Hepatocyte (in vitro differentiated cells): ENCODE data around the gene PPP1CC. TPM values are rescaled to one million over a fixed set of nuclear protein-coding genes. Genes with fewer than 3 reads are reported as not detected.
"Not testable (repeated sequence)": the region's sequence is repeated elsewhere in the genome, so short reads cannot be mapped to it uniquely, and the experiment has no call there.

ENCODE experiments used
- DNase-seq: peaks from one replicate; pipeline ENCODE4 v3.0.0-alpha.2; 2016; ENCODE audit warnings: low spot score
- H2AFZ ChIP-seq: fragments of 200-600 bp; sonication (generic); 2 replicates; pipeline ENCODE4 v1.6.0; 2016; ENCODE audit warnings: antibody characterized with exemption, mild to moderate bottlenecking
- H3K27ac ChIP-seq: fragments of 200-600 bp; sonication (generic); 2 replicates; pipeline ENCODE4 v1.5.1; 2016; ENCODE audit warnings: mild to moderate bottlenecking
- H3K27me3 ChIP-seq: fragments of 200-600 bp; sonication (generic); 2 replicates; pipeline ENCODE4 v1.6.1; 2016
- H3K36me3 ChIP-seq: fragments of 200-600 bp; sonication (generic); replicated peaks from 2 replicates; pipeline ENCODE4 v1.5.1; 2016; ENCODE audit warnings: low read depth; ENCODE audit not compliant: insufficient read depth
- H3K4me1 ChIP-seq: fragments of 200-600 bp; sonication (generic); 2 replicates; pipeline ENCODE4 v1.5.1; 2016; ENCODE audit warnings: mild to moderate bottlenecking, moderate library complexity; ENCODE audit not compliant: insufficient read depth
- H3K4me2 ChIP-seq: fragments of 200-600 bp; sonication (generic); 2 replicates; pipeline ENCODE4 v1.6.0; 2016
- H3K4me3 ChIP-seq: fragments of 200-600 bp; sonication (generic); 2 replicates; pipeline ENCODE4 v1.5.1; 2016; ENCODE audit warnings: mild to moderate bottlenecking
- H3K79me2 ChIP-seq: fragments of 200-600 bp; sonication (generic); 2 replicates; pipeline ENCODE4 v1.6.0; 2017; ENCODE audit warnings: mild to moderate bottlenecking
- H3K9me2 ChIP-seq: fragments of 200-600 bp; sonication (generic); replicated peaks from 2 replicates; pipeline ENCODE4 v1.6.0; 2017; ENCODE audit warnings: mild to moderate bottlenecking; ENCODE audit not compliant: insufficient read depth
- H3K9me3 ChIP-seq: fragments of 200-600 bp; sonication (generic); 2 replicates; pipeline ENCODE4 v1.5.1; 2016; ENCODE audit warnings: low read depth, mild to moderate bottlenecking
- H4K20me1 ChIP-seq: fragments of 200-600 bp; sonication (generic); 2 replicates; pipeline ENCODE4 v1.6.0; 2016; ENCODE audit warnings: mild to moderate bottlenecking; ENCODE audit not compliant: insufficient read depth, poor library complexity, severe bottlenecking
- CTCF ChIP-seq: fragments of 200-600 bp; sonication (generic); IDR thresholded peaks from 2 replicates; pipeline ENCODE4 v1.5.1; 2016; ENCODE audit warnings: antibody characterized with exemption, mild to moderate bottlenecking; ENCODE audit not compliant: poor library complexity
- EZH2 ChIP-seq: fragments of 200-600 bp; sonication (generic); IDR thresholded peaks from 2 replicates; pipeline ENCODE4 v1.6.1; 2016; ENCODE audit warnings: antibody characterized with exemption, mild to moderate bottlenecking, borderline replicate concordance
- EZH2phosphoT487 ChIP-seq: fragments of 200-600 bp; sonication (generic); IDR thresholded peaks from one replicate; pipeline ENCODE4 v1.6.1; 2018; ENCODE audit warnings: antibody characterized with exemption, mild to moderate bottlenecking, low read depth, moderate library complexity; ENCODE audit not compliant: unreplicated experiment, severe bottlenecking
- WGBS: methylation state at CpG from one replicate; pipeline ENCODE4 v1.1.6; 2016; ENCODE audit warnings: low lambda C conversion rate; ENCODE audit errors: missing lambda C conversion rate; 5-methylcytosine and 5-hydroxymethylcytosine counted together
- polyA plus RNA-seq: library from polyadenylated mRNA; unstranded; fragments of >200 nt; fragmentation: Nextera tagmentation; extraction: Ambion mirVana; gene quantifications from 2 replicates; pipeline ENCODE4 v1.2.1, GENCODE V29; 2016
- total RNA-seq: library from RNA; depleted of rRNA; stranded (reverse); fragments of >200 nt; gene quantifications from 2 replicates; pipeline ENCODE4 v1.2.3, GENCODE V29; 2014

The PPP1CC gene
- total and polyA plus RNA-seq, 2 experiments from 2014 or later: 43.5 to 134 TPM

- no peak for DNase-seq
- Histone ChIP-seq H3K79me2 (peaks cover 52% of the 10 kb centered on the region), H3K27ac (no peak overlapping the region), H3K9me2 (no peaks in the 10 kb centered on the region), H3K36me3 (no peaks in the 10 kb centered on the region), H3K27me3 (no peaks in the 10 kb centered on the region), H4K20me1 (peaks cover 19% of the 10 kb centered on the region), H2AFZ (no peak overlapping the region), H3K4me1 (no peaks in the 10 kb centered on the region), H3K4me2 (no peak overlapping the region), H3K9me3 (no peaks in the 10 kb centered on the region), H3K4me3 (no peak overlapping the region)
- TF ChIP-seq EZH2: no peak
- TF ChIP-seq EZH2phosphoT487: no peak
- TF ChIP-seq CTCF: no peak
- 89% methylated on average over 4 of the region's 4 CpGs for WGBS
These were observed 17.4 kb downstream of the PPP1CC start for GRCh38 chr12:110725267-110725666.

- H4K20me1 ChIP-seq: peaks cover 19% of the 10 kb centered on the region
- H3K27ac ChIP-seq, H3K36me3 ChIP-seq, H3K4me2 ChIP-seq, DNase-seq, H3K4me3 ChIP-seq, H3K9me3 ChIP-seq, H3K4me1 ChIP-seq, H3K27me3 ChIP-seq, H2AFZ ChIP-seq, H3K9me2 ChIP-seq: not testable (repeated sequence)
- H3K79me2 ChIP-seq: peaks cover 31% of the 10 kb centered on the region
- 78% methylated on average over 3 of the region's 3 CpGs for WGBS
These were observed 19.8 kb downstream of the PPP1CC start for GRCh38 chr12:110722892-110723291.

- no peaks in the 10 kb centered on the region for H3K36me3 ChIP-seq
- H2AFZ ChIP-seq: no peak overlapping the region
- TF ChIP-seq EZH2phosphoT487 (no peak), EZH2 (no peak), CTCF (no peak)
- H3K79me2 ChIP-seq: peaks cover 18% of the 10 kb centered on the region
- H3K27ac ChIP-seq: no peak overlapping the region
- H3K4me3 ChIP-seq: no peak overlapping the region
- no peak overlapping the region for H3K4me2 ChIP-seq
- no peak for DNase-seq
- H3K4me1 ChIP-seq: no peaks in the 10 kb centered on the region
- H4K20me1 ChIP-seq: peaks cover 16% of the 10 kb centered on the region
- no peaks in the 10 kb centered on the region for H3K9me3 ChIP-seq
- no peaks in the 10 kb centered on the region for H3K9me2 ChIP-seq
- no peaks in the 10 kb centered on the region for H3K27me3 ChIP-seq
These were observed 21.1 kb downstream of the PPP1CC start for GRCh38 chr12:110721570-110721969.

DNA sequence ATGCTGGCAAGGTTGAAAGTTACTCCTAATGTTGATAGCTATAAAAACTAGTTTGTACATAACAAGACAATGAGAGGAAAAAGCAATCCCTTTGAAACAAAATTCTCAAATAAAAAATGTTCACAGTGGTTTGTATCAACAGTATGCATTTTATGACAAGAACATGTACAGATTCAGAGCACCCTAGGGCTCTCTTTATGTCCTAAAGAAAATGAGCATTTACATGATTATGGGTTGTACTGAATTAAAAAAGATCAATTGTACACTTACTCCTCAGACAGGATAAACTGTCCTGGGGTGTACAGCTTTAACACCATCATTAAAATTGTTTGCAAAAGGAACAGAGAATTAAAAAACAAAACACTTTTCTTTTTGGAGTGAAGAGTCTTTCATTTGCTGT, 22.2 kb downstream of the PPP1CC start:
- Histone ChIP-seq H3K9me3 (no peaks in the 10 kb centered on the region), H3K27me3 (no peaks in the 10 kb centered on the region)

More for the DNA sequence above, 22.2 kb downstream of the PPP1CC start:
- Histone ChIP-seq H2AFZ (no peak overlapping the region), H4K20me1 (peaks cover 11% of the 10 kb centered on the region), H3K36me3 (no peaks in the 10 kb centered on the region), H3K4me3 (no peak overlapping the region), H3K9me2 (no peaks in the 10 kb centered on the region), H3K4me2 (no peak overlapping the region), H3K27ac (no peak overlapping the region), H3K79me2 (peaks cover 11% of the 10 kb centered on the region), H3K4me1 (no peaks in the 10 kb centered on the region)
- DNase-seq: no peak
- no peak for TF ChIP-seq CTCF
- TF ChIP-seq EZH2phosphoT487: no peak
- TF ChIP-seq EZH2: no peak
